Stimulated activated CD8-positive, alpha-beta memory T cell treated with anti-CD3 and anti-CD28 coated beads, Interleukin-4, amount 100 ng/mL, for 4 hours (primary cell): ENCODE measurements around the gene MARCKSL1.
"Not testable (repeated sequence)": the region's sequence is repeated elsewhere in the genome, so short reads cannot be mapped to it uniquely, and the experiment has no call there.

ENCODE experiments used
- DNase-seq, 2 donors: peaks; one replicate each; pipeline ENCODE4 v3.0.0-alpha.2; 2020; ENCODE audit warnings: low read depth in 2 of 2, low spot score in 1 of 2

Gene MARCKSL1

GRCh38 chr1:32335790-32336590 is at the start of gene MARCKSL1:
TSS of gene MARCKSL1 (minus strand) at chr1:32336233. CDS start at chr1:32336033, 200 bp downstream.
- peak; percentile 66 to 71 for DNase-seq

GRCh38 chr1:32380057-32380456 is 44.0 kb upstream of the MARCKSL1 start:
- no peak for DNase-seq

- DNase-seq, result no peak
Observed at GRCh38 chr1:32377541-32378220, 41.6 kb upstream of the MARCKSL1 start.

- no peak for DNase-seq
Observed at GRCh38 chr1:32376199-32376598, 40.2 kb upstream of the MARCKSL1 start.

- no peak for DNase-seq
Observed at GRCh38 chr1:32373996-32374592, 38.1 kb upstream of the MARCKSL1 start.

- peak in 1 of 2 donors; percentile 5 for DNase-seq
Observed at GRCh38 chr1:32372149-32372756, 36.2 kb upstream of the MARCKSL1 start.

GRCh38 chr1:32367912-32368635 is 32.0 kb upstream of the MARCKSL1 start:
- no peak for DNase-seq

GRCh38 chr1:32365445-32365844 is 29.4 kb upstream of the MARCKSL1 start:
- DNase-seq, result no peak

GRCh38 chr1:32364836-32365235 is 28.8 kb upstream of the MARCKSL1 start:
- DNase-seq, result no peak

- no peak for DNase-seq
Observed at GRCh38 chr1:32363713-32364112, 27.7 kb upstream of the MARCKSL1 start.

GRCh38 chr1:32362474-32363313 is 26.7 kb upstream of the MARCKSL1 start, which contains the start of the genes FAM229A and TSSK3:
TSS of gene FAM229A (minus strand) at chr1:32362485. CDS start at chr1:32362091, 394 bp downstream.
TSS of gene TSSK3 (plus strand) at chr1:32362539. CDS start at chr1:32362702, 163 bp downstream.
- DNase-seq, result no peak

GRCh38 chr1:32361674-32362473 is 25.8 kb upstream of the MARCKSL1 start:
- no peak for DNase-seq

- no peak for DNase-seq
Observed at GRCh38 chr1:32361308-32361673, 25.3 kb upstream of the MARCKSL1 start.

GRCh38 chr1:32358435-32358834 is 22.4 kb upstream of the MARCKSL1 start:
- DNase-seq, result no peak

- no peak for DNase-seq
Observed at GRCh38 chr1:32357614-32358013, 21.6 kb upstream of the MARCKSL1 start.

- no peak for DNase-seq
Observed at GRCh38 chr1:32356478-32356877, 20.4 kb upstream of the MARCKSL1 start.

GRCh38 chr1:32355778-32356177 is 19.7 kb upstream of the MARCKSL1 start:
- DNase-seq, result not testable (repeated sequence)

GRCh38 chr1:32353886-32354570 is 18.0 kb upstream of the MARCKSL1 start:
- no peak for DNase-seq
